LNCAP (cell line): ENCODE data around the gene COL25A1.

Source experiments
- TF ChIP-seq, protein P1 (sequence below): fragments of 450-650 bp; IDR thresholded peaks from 2 replicates; pipeline ENCODE4 v1.5.1; 2017; ENCODE audit warnings: mild to moderate bottlenecking

Gene COL25A1

DNA sequence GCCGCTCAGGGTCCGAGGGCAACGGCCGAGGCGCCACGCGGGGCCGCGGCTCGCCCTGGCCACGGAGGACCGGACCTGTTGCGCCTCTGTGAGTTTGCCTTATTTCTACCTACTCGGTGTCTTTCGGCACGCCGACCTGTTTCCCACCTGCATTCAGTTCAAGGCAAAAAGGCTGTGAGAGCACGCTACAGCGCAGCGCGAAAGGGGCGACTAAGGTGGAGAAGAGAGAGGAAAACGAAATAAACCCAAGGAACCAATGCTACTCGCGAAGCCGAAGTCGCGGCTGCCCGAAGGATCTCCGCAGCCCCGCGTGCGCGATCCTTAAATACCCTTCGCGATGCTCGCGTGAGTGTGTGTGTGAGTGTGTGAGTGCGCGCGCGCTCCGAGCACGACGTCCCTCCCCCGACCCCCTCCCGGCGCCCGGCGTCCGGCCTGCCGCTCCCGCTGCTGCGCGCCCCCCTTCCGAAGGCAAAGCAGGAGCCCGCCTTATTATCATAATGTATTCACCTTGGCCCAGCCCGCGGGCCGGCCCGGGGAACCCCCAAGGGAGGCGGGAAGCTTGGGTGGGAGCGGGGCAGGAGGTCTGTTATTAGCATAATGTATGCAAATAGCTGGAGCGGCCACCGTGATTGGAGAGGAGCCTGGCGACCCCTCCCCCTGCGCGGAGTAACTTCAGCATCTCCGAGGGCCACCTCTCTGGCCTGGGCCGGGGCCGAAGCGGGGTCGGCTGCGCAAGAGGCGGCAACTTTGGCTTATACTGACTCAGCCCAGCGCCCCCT lies at the start of gene COL25A1:
COL25A1 (minus strand) TSS at position 298 of the 779 bp plus-strand sequence.
- TF ChIP-seq, protein P1, sequence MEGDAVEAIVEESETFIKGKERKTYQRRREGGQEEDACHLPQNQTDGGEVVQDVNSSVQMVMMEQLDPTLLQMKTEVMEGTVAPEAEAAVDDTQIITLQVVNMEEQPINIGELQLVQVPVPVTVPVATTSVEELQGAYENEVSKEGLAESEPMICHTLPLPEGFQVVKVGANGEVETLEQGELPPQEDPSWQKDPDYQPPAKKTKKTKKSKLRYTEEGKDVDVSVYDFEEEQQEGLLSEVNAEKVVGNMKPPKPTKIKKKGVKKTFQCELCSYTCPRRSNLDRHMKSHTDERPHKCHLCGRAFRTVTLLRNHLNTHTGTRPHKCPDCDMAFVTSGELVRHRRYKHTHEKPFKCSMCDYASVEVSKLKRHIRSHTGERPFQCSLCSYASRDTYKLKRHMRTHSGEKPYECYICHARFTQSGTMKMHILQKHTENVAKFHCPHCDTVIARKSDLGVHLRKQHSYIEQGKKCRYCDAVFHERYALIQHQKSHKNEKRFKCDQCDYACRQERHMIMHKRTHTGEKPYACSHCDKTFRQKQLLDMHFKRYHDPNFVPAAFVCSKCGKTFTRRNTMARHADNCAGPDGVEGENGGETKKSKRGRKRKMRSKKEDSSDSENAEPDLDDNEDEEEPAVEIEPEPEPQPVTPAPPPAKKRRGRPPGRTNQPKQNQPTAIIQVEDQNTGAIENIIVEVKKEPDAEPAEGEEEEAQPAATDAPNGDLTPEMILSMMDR, result no peak

DNA sequence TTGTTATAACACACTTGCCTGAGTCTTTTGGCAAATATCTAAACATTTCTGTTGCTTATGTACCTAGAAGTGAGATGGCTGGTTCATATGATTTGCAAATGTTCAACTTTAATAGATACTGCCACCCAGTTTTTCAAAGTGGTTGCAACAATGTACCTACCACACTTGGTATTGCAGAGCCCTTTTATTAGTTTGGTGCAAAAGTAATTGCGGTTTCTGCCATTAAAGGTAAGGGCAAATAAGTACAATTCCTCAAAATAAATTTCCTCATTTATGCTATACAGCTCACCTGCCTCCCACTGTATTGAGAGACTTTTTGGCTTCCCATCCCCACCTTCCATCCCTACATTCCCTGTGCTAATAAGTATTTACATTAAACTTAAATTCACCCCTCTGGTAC lies 47.7 kb upstream of the COL25A1 start:
- TF ChIP-seq, protein P1, result no peak

DNA sequence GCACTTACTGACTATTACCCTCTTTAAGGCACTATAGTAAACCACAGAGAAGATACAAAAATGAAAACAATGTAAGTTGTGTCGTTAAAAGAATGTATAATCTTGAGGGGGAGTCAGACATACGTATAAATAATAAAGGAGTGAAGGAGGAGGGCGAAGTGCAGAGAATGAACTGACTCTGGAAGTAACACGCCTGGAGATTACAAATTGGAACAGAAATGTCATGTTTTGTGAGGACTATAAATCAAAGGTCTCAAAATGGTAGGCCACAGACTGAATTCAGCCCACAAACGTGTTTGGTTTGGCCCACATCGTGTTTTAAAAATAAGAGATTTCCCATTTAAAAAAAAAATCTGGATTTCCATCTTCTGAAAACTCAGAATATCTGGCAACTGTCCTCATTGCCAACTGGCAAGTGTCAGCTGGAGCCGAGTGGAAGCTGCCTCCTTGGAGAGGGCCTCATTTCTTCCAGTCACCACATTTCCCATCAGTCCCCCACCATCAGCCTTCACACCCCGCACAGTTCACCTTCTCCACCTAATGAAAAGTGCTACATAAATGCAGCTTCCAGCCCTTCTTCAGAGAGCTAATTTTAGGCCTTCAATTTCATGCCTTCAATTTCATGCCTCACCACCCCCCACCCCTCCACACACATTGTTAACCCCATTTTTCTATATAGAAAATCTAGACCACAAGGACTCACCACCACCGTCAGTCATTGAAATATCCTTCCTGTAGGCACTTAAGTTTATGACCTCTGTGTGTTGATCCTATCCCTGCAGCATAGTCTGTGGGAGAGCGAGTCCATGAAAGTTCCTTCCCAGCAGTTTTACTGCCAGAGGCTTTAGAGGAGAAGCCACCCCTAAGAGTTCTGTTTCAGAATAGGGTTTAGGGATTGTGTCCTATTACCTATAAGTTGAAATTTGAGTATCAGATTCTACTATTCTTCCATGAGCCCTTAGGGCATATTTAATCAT lies 32.0 kb upstream of the COL25A1 start:
- TF ChIP-seq, protein P1, result no peak

DNA sequence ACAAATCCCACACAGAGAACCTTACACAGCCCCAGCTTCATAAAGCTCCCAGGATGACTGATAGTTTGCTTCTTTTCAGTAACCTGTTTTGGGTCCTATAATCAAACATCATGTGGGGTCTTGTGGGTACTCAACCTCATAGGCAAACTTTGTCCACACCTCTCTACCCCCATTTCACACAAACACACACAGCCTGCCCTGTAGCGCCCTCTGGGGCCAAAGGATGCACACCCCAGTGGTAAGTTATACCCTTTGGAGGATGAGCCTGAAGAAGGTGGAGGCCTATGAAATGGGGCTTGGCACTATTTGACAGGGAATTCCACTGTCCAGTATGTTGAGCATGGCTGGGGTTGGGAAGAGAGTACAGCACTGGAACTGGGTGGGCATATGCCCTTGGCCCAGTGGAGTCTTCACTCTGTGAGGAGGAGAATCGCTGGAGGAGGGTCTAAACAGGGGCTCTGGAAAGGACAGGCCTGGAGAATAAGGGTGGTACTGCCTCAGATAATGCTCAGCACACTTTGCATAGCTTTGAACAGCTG lies 30.5 kb upstream of the COL25A1 start:
- TF ChIP-seq, protein P1, result no peak

DNA sequence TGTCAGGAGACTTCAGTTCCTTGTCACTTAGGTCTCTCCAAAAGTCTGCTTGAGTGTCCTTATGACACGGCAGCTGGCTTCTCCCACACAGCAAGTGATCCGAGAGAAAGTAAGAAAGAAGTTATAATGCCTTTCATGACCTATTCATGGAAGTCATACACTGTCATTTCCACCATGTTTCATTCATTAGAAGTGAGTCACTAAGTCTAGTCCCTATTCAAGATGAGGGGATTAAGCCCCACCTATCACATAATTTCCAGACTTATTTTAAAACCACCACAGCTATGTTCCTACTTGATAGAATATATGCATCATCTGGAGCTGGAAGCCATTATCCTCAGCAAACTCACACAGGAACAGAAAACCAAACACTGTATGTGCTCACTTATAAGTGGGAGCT lies 25.2 kb upstream of the COL25A1 start:
- TF ChIP-seq, protein P1, result no peak

DNA sequence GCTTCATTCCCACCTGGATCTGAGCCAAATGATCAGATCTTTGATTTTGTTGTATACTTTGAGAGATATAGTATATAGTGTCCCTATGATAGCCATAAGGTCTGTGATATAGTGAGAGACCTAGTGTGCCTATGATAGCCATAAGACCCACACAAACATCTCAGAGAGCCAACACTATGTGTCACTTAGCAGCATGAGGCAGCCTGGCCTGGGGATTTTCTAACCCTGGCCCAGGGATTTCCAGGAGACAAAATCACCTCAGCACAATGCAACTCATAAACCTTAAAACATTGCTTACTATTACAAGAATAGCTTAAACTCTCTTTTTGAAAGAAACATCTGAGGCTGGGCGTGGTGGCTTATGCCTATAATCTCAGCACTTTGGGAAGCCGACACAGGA lies 23.2 kb upstream of the COL25A1 start:
- TF ChIP-seq, protein P1, result no peak

DNA sequence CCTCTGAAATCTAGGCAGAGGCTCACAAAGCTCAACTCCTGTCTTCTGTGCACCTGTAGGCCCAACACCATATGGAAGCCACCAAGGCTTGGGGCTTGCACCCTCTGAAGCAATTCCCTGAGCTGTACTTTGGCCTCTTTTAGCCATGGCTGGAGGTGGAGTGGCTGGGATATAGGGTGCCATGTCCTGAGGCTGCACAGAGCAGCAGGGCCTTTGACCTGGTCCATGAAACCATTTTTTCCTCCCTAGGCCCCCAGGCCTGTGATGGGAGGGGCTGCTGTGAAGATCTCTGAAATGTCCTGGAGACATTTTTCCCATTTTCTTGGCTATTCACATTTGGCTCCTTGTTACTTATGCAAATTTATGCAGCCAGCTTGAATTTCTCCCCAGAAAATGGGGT lies 20.9 kb upstream of the COL25A1 start:
- TF ChIP-seq, protein P1, result no peak
